Astrocyte of the spinal cord (primary cell): ENCODE results near the gene KLHL18.
A peak's percentile ranks its signal among the peaks of the same experiment; 100 is the strongest.
"Not testable (repeated sequence)": the region's sequence is repeated elsewhere in the genome, so short reads cannot be mapped to it uniquely, and the experiment has no call there.

Source experiments
- DNase-seq: peaks from one replicate; pipeline ENCODE4 v3.0.0; 2011; ENCODE audit warnings: low read depth, low spot score
- H3K4me3 ChIP-seq: 2 replicates; pipeline ENCODE4 v1.5.1; 2011; ENCODE audit warnings: low read depth, mild to moderate bottlenecking, low read length, moderate library complexity
- CTCF ChIP-seq: IDR thresholded peaks from 2 replicates; pipeline ENCODE4 v1.5.1; 2012; ENCODE audit warnings: low read depth, mild to moderate bottlenecking, low read length, inconsistent platforms
- in situ Hi-C: cut with HindIII; loops from 2 replicates; pipeline ENCODE4 v1.10.0; 2017; ENCODE audit warnings: low sequenced_read_pairs

KLHL18 gene

GRCh38 chr3:47367631-47368030 is 84.9 kb downstream of the KLHL18 start:
- no peak for DNase-seq
- no peak overlapping the region for H3K4me3 ChIP-seq
- TF ChIP-seq CTCF: no peak
- in situ Hi-C loops: no loop called here

- H3K4me3 ChIP-seq, DNase-seq, in situ Hi-C loops: not testable (repeated sequence)
Observed at GRCh38 chr3:47370020-47370419, 87.3 kb downstream of the KLHL18 start.

GRCh38 chr3:47370887-47371697 is 88.3 kb downstream of the KLHL18 start:
- H3K4me3 ChIP-seq: no peak overlapping the region
- peak; percentile 32 for TF ChIP-seq CTCF
- in situ Hi-C loops: no loop called here
- no peak for DNase-seq

GRCh38 chr3:47374587-47374986 is 91.8 kb downstream of the KLHL18 start:
- DNase-seq: no peak
- in situ Hi-C loops: no loop called here
- no peak for TF ChIP-seq CTCF
- H3K4me3 ChIP-seq: no peak overlapping the region

GRCh38 chr3:47376393-47376792 is 93.6 kb downstream of the KLHL18 start:
- no peak overlapping the region for H3K4me3 ChIP-seq
- TF ChIP-seq CTCF: peak; percentile 6
- in situ Hi-C loops: no loop called here
- DNase-seq: no peak

- in situ Hi-C loops: no loop called here
- no peak for DNase-seq
- H3K4me3 ChIP-seq: no peak overlapping the region
- no peak for TF ChIP-seq CTCF
Observed at GRCh38 chr3:47377186-47377585, 94.4 kb downstream of the KLHL18 start.

- no peak for DNase-seq
- H3K4me3 ChIP-seq: no peak overlapping the region
- in situ Hi-C loops: no loop called here
- no peak for TF ChIP-seq CTCF
Observed at GRCh38 chr3:47378869-47379268, 96.1 kb downstream of the KLHL18 start.
